Common myeloid progenitor, CD34-positive (primary cell): ENCODE results near the gene DUSP7.

Experiments used
- CTCF ChIA-PET: fragments of 350-600 bp; sonication (Branson Sonifier 250); formaldehyde crosslinking; loops from one replicate; lab custom pipeline; 2021; ENCODE audit warnings: antibody characterized with exemption; lab: Charles Lee
- POLR2A ChIA-PET: fragments of 350-600 bp; sonication (Branson Sonifier 250); formaldehyde crosslinking; loops from one replicate; lab custom pipeline; 2021; ENCODE audit warnings: antibody characterized with exemption; lab: Charles Lee
- DNase-seq, 3 donors: peaks; one replicate each; pipeline versions ENCODE4 v3.0.0 to v3.0.0-alpha.2; 2013
- H3K27ac ChIP-seq, 2 experiments: 1 replicate in 1 of 2; 2 replicates in 1 of 2; pipeline ENCODE4 v1.7.0; 2013; ENCODE audit warnings: inconsistent platforms in 2 of 2, low read length in 2 of 2, mild to moderate bottlenecking in 2 of 2, low read depth in 1 of 2, moderate library complexity in 1 of 2; ENCODE audit not compliant: severe bottlenecking in 2 of 2, insufficient read depth in 1 of 2, poor library complexity in 1 of 2
- H3K27me3 ChIP-seq, 5 experiments: replicated peaks in 2 of 5; 1 replicate in 3 of 5; 2 replicates in 2 of 5; pipeline versions ENCODE4 v1.6.1 to v1.7.0; 2013; ENCODE audit warnings: low read length in 4 of 5, mild to moderate bottlenecking in 2 of 5, moderate library complexity in 2 of 5, inconsistent platforms in 1 of 5; ENCODE audit not compliant: insufficient read depth in 5 of 5, control insufficient read depth in 4 of 5
- H3K36me3 ChIP-seq, 4 experiments: 1 replicate in 2 of 4; 2 replicates in 2 of 4; pipeline versions ENCODE4 v1.6.1 to v1.7.0; 2013; ENCODE audit warnings: low read length in 3 of 4, control low read depth in 1 of 4, mild to moderate bottlenecking in 1 of 4; ENCODE audit not compliant: control insufficient read depth in 4 of 4, insufficient read depth in 4 of 4
- H3K4me1 ChIP-seq, 4 experiments: 1 replicate in 3 of 4; 2 replicates in 1 of 4; pipeline versions ENCODE4 v1.6.1 to v1.7.1; 2013; ENCODE audit warnings: low read length in 3 of 4, mild to moderate bottlenecking in 3 of 4, control low read depth in 1 of 4, inconsistent platforms in 1 of 4, moderate library complexity in 1 of 4; ENCODE audit not compliant: control insufficient read depth in 4 of 4, insufficient read depth in 4 of 4; ENCODE audit errors: control extremely low read depth in 1 of 4
- H3K4me3 ChIP-seq, 7 experiments: 1 replicate in 4 of 7; 2 replicates in 3 of 7; pipeline versions ENCODE4 v1.5.1 to v1.7.0; 2013; ENCODE audit warnings: mild to moderate bottlenecking in 7 of 7, low read length in 6 of 7, moderate library complexity in 6 of 7, inconsistent platforms in 2 of 7, low read depth in 2 of 7, control low read depth in 1 of 7; ENCODE audit not compliant: insufficient read depth in 4 of 7, control insufficient read depth in 1 of 7; ENCODE audit errors: extremely low read depth in 1 of 7
- H3K9me3 ChIP-seq, 5 experiments: 1 replicate in 4 of 5; 2 replicates in 1 of 5; pipeline versions ENCODE4 v1.6.1 to v1.7.1; 2013; ENCODE audit warnings: low read length in 4 of 5, mild to moderate bottlenecking in 2 of 5, inconsistent platforms in 1 of 5, low read depth in 1 of 5, moderate library complexity in 1 of 5; ENCODE audit not compliant: control insufficient read depth in 4 of 5, insufficient read depth in 2 of 5; ENCODE audit errors: control extremely low read depth in 1 of 5
- WGBS: methylation state at CpG from one replicate; pipeline ENCODE4 v1.1.5; 2013; ENCODE audit not compliant: insufficient coverage; 5-methylcytosine and 5-hydroxymethylcytosine counted together

The DUSP7 gene

DNA sequence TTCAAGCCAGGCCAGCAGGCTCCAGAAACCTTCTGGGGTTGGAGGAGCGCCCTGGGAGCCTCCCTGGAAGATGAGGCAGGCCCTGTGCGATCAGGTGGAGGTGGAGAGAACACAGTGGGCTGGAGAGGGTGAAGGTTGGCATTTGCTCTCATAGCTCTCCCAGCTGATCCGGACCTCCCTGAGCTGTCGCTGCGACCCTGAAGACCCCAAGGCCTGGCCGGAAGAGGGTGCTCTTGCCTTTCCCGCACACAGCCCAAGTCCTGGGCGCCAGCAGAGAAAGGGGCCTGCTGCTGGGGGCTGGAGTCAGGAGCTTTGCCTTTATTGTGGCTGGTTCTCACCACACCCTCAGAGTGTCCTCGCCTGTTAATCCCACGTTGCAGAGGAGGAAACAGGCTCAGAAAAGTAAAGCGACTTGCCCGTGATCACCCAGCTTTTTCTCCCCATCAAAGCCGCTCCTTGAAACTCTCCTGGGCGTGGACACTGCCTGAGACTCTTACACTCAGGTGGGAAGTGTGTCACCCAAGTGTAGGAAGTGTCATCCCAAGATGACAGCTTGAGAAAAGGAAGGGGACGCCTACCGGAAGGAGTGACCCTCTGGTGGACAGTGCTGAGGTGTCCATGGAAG, 52.1 kb downstream of the DUSP7 start:
- no peaks in the 10 kb centered on the region for H3K36me3 ChIP-seq
- ChIA-PET CTCF (interaction anchor here (1.1 to 9.0 kb wide), 8 partner anchors 12 to 146 kb away, joined by 3 to 169 read pairs (median 31); partner anchors contain the start of gene DUSP7), POLR2A (no interaction called here)
- H3K4me3 ChIP-seq, result no peak overlapping the region
- no peak overlapping the region for H3K27ac ChIP-seq
- no peaks in the 10 kb centered on the region for H3K9me3 ChIP-seq
- peak in 2 of 3 donors; percentile 25 to 26 for DNase-seq
- peaks cover 0 to 32% (median 20%) of the 10 kb centered on the region in 4 experiments for H3K4me1 ChIP-seq
- WGBS, result 67% methylated on average over 14 of the region's 16 CpGs
- no peaks in the 10 kb centered on the region for H3K27me3 ChIP-seq

DNA sequence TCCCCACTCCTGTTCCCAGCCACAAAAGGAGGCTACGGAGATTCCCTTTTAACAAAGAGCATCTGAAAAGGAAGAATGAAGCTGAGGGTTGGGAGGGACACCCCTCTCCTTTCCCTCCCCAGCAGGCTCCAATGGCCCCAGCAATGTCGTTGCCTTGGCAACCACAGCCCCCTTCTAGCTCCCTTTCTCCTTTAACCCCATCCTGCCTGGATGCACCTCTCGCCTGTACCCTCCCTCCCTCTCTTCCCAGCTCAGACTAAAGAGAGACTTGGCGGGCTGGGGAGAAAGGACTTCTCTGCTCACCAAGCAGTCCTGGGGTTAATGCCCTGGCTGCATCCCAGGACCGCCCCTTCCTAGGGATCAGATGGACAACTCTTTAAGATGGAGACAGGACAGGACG, 53.6 kb downstream of the DUSP7 start:
- POLR2A ChIA-PET, result no interaction called here
- CTCF ChIA-PET, result interaction anchor here (0.9 to 9.0 kb wide), 14 partner anchors 11 to 337 kb away, joined by 3 to 169 read pairs (median 10); partner anchors contain the start of gene DUSP7
- no peaks in the 10 kb centered on the region for H3K27me3 ChIP-seq
- H3K36me3 ChIP-seq, result no peaks in the 10 kb centered on the region
- no peak overlapping the region for H3K4me3 ChIP-seq
- 94% methylated on average over 4 of the region's 6 CpGs for WGBS
- no peak for DNase-seq
- H3K27ac ChIP-seq, result no peak overlapping the region
- peaks cover 0 to 35% (median 20%) of the 10 kb centered on the region in 4 experiments for H3K4me1 ChIP-seq
- no peaks in the 10 kb centered on the region for H3K9me3 ChIP-seq

DNA sequence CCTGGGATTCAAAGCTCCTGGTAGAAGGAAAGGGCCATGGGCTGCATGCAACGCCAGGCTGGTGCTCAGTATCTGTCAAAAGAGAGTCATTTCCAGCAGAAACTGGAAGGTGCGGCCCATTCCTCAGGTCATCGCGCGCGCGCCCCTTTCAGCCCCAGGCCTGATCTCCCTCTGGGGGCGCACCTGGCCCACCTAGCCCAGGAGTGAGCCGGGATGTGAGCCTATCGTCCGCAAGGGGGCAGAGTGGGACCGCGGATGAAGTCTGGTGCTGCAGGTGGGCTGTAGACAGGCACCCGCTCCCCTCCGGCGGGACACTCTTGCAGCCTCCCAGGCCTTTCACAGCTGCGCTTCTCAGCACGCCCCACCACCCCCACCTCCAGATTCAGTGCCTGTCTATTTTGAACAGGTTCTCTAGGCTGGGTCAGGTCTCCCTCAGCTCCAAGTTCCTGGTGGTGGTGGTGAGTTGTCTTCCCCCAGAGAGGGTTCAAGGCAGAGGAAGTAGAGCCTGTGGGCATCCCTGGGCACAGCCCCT, 54.9 kb downstream of the DUSP7 start:
- 2% methylated on average over 14 of the region's 18 CpGs for WGBS
- Histone ChIP-seq H3K4me3 (peak overlapping the region in 2 of 7 experiments; percentile 11 to 25), H3K27ac (no peak overlapping the region), H3K9me3 (no peaks in the 10 kb centered on the region), H3K36me3 (no peaks in the 10 kb centered on the region), H3K27me3 (no peaks in the 10 kb centered on the region), H3K4me1 (peaks cover 0 to 32% (median 19%) of the 10 kb centered on the region in 4 experiments)
- CTCF ChIA-PET, result interaction anchor here (0.7 to 9.0 kb wide), 28 partner anchors 10 to 338 kb away, joined by 3 to 169 read pairs (median 4); partner anchors contain the start of genes ABHD14B and DUSP7
- peak; percentile 83 to 91 (median 88) for DNase-seq
- POLR2A ChIA-PET, result interaction anchor here (0.6 to 0.9 kb wide), 2 partner anchors 52 to 120 kb away, joined by 3 to 4 read pairs; no protein-coding TSS in a partner anchor

DNA sequence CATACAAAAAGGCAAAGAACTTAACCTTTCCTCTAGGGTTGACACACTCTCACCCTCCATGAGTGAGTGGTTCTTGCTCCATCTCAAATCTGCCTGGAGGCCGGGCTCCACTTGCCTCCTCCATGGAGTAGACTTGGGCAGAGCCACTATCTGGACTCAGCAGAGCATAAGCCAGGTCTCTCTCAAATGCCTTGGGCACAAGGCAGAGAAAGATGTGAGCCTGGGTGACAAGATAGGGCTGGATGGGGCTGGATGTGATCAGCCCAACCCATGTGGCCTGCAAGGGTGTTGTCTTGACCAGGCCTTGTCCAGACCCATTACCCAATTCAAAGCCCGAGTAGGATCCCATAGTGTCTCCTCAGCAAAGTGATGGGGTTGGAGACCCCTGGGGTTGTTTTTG, 56.5 kb downstream of the DUSP7 start:
- no peaks in the 10 kb centered on the region for H3K27me3 ChIP-seq
- no peaks in the 10 kb centered on the region for H3K9me3 ChIP-seq
- ChIA-PET CTCF (interaction anchor here (1.0 to 9.0 kb wide), 5 partner anchors 53 to 161 kb away, joined by 4 to 169 read pairs (median 50); no protein-coding TSS in a partner anchor), POLR2A (no interaction called here)
- H3K27ac ChIP-seq, result no peak overlapping the region
- peaks cover 0 to 6% (median 0%) of the 10 kb centered on the region in 4 experiments for H3K36me3 ChIP-seq
- H3K4me3 ChIP-seq, result no peak overlapping the region
- WGBS, result no CpG with 5 or more reads among the region's 2 CpGs
- H3K4me1 ChIP-seq, result peaks cover 3 to 20% (median 10%) of the 10 kb centered on the region in 4 experiments
- no peak for DNase-seq
